ENCODE data around the gene LRMDA. TPM values are rescaled to one million over a fixed set of nuclear protein-coding genes. Genes with fewer than 3 reads are reported as not detected.

The LRMDA gene
- total RNA-seq, 1 experiment from 2014 or later: not detected

DNA sequence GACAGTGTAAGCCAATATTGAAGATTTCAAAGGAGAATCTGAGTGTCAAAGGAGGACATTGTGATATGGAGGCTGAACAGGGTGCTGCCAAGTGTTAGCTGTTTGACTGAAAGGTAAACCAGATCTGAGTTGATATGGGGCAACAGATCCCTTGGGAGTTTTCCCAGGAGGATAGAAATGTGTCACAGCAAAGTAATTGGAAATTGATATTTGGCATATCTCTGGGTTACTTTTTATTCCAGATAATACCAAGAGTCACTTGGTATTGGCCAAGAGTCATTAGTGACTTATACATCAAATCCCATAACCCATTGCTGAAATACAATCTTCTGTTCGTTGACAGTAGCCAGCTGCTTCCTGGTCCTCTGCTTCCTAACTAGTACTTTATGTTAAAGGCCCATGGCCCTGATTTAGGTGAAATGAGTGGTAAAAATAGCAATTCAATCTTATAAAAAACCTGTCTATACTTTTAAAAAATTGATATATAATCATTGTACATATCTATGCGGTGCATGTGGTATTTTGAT is 922.9 kb downstream of the LRMDA start:
- no peaks in the 10 kb centered on the region for H3K9me2 ChIP-seq (replicated peaks; ENCODE audit: insufficient read depth, low read length)
- no peak overlapping the region for H3K4me2 ChIP-seq (ENCODE audit: low read depth, low read length, poor library complexity, severe bottlenecking)
- H2AFZ ChIP-seq (ENCODE audit: low read length): no peak overlapping the region
- no peaks in the 10 kb centered on the region for H3K27me3 ChIP-seq (ENCODE audit: low read length)
- no peaks in the 10 kb centered on the region for H3K79me2 ChIP-seq (ENCODE audit: low read length)
- no peak for DNase-seq
- H3K9ac ChIP-seq (ENCODE audit: low read length): no peak overlapping the region
- no peaks in the 10 kb centered on the region for H3K9me3 ChIP-seq (ENCODE audit: low read length)
- H3K27ac ChIP-seq (ENCODE audit: low read length): no peak overlapping the region
- no peaks in the 10 kb centered on the region for H3K36me3 ChIP-seq (ENCODE audit: insufficient read depth, low read length)
- no peak overlapping the region for H3K4me3 ChIP-seq (ENCODE audit: low read length)
- H4K20me1 ChIP-seq (ENCODE audit: insufficient read depth, low read depth, low read length): no peaks in the 10 kb centered on the region
- no peaks in the 10 kb centered on the region for H3K4me1 ChIP-seq (ENCODE audit: low read length)

DNA sequence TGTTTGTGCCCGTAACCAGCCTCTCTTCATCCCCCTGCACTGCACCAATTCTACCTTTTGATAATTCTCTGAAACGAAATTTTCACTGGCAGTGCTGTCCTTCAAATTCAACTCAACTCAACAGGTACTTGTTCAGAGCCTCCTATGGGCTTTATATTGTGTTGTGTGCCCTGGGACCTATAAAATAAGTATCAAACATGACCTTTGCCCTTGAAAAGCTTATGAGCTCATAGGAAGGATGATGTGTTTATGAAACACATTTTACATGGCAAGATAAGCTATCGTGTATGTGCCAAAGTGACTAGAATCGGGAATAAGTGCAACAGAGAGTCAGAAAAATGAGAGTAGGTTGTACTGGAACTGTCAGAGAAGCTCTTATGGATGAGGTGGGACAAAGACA is 923.5 kb downstream of the LRMDA start:
- Histone ChIP-seq H4K20me1 (ENCODE audit: insufficient read depth, low read depth, low read length) (no peaks in the 10 kb centered on the region), H3K36me3 (ENCODE audit: insufficient read depth, low read length) (no peaks in the 10 kb centered on the region), H3K4me2 (ENCODE audit: low read depth, low read length, poor library complexity, severe bottlenecking) (no peak overlapping the region), H3K9me2 (replicated peaks; ENCODE audit: insufficient read depth, low read length) (no peaks in the 10 kb centered on the region), H3K9me3 (ENCODE audit: low read length) (no peaks in the 10 kb centered on the region), H3K4me3 (ENCODE audit: low read length) (no peak overlapping the region), H3K27ac (ENCODE audit: low read length) (no peak overlapping the region), H3K4me1 (ENCODE audit: low read length) (no peaks in the 10 kb centered on the region), H3K27me3 (ENCODE audit: low read length) (no peaks in the 10 kb centered on the region), H3K79me2 (ENCODE audit: low read length) (no peaks in the 10 kb centered on the region), H2AFZ (ENCODE audit: low read length) (no peak overlapping the region), H3K9ac (ENCODE audit: low read length) (no peak overlapping the region)
- no peak for DNase-seq

DNA sequence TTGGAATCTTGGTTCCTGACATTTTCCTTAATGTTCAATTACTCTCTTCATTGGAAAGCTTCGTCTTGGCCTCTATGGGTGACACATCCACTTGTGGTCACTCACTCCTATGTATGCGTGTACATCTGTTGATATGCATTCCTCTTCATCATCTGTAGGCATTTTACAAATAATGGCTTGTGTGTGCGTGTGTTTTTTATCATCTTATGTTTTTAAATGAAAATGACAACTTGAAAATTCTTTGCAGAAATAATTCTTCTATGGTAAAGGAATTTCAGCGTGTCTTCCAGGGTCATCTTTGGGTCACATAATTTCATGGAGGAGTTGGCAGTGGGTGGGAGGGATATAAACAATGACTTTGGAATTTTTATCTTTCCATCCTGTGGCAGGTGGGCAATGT is 925.1 kb downstream of the LRMDA start:
- Histone ChIP-seq H3K9me3 (ENCODE audit: low read length) (no peaks in the 10 kb centered on the region), H3K4me1 (ENCODE audit: low read length) (no peaks in the 10 kb centered on the region), H4K20me1 (ENCODE audit: insufficient read depth, low read depth, low read length) (no peaks in the 10 kb centered on the region), H3K79me2 (ENCODE audit: low read length) (no peaks in the 10 kb centered on the region), H3K4me3 (ENCODE audit: low read length) (no peak overlapping the region), H2AFZ (ENCODE audit: low read length) (no peak overlapping the region), H3K27ac (ENCODE audit: low read length) (no peak overlapping the region), H3K9me2 (replicated peaks; ENCODE audit: insufficient read depth, low read length) (no peaks in the 10 kb centered on the region), H3K9ac (ENCODE audit: low read length) (no peak overlapping the region), H3K36me3 (ENCODE audit: insufficient read depth, low read length) (no peaks in the 10 kb centered on the region), H3K27me3 (ENCODE audit: low read length) (no peaks in the 10 kb centered on the region), H3K4me2 (ENCODE audit: low read depth, low read length, poor library complexity, severe bottlenecking) (no peak overlapping the region)
- no peak for DNase-seq

DNA sequence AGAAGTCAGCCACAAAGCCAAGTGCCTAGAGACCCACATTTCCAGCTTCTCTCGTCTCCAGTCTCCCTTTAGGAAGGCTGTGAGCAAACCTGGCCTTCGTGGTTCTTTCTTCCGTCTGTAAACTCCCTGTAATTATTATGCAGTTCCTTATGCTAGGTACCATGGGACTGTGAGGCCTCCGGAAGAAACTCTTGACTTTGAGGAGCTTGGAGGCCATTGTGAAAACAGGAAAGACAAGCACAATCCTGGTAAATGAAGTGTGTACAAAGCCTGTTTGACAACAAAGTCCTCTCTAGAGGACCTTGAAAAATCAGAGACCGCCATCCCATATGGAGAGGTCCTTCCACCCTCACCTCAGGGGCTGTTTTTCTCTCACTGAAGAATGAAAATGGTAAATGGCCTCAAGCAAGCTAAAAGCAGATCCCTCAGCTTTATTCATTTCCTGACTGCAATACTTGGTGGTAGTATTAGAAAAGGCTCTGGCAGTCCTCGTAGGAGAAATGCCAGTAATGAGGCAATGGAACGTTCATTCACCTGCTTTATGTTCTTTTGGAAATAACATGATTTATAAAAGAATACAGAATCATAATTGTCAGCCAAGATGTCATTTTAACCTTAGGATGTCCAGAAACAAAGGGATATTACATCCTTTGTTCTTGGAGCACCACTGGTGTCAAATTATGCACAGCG is 926.4 kb downstream of the LRMDA start:
- Histone ChIP-seq H3K27ac (ENCODE audit: low read length) (no peak overlapping the region), H2AFZ (ENCODE audit: low read length) (no peak overlapping the region), H3K9me2 (replicated peaks; ENCODE audit: insufficient read depth, low read length) (no peaks in the 10 kb centered on the region), H3K9me3 (ENCODE audit: low read length) (no peaks in the 10 kb centered on the region), H3K27me3 (ENCODE audit: low read length) (no peaks in the 10 kb centered on the region), H3K9ac (ENCODE audit: low read length) (no peak overlapping the region), H3K36me3 (ENCODE audit: insufficient read depth, low read length) (no peaks in the 10 kb centered on the region), H3K4me2 (ENCODE audit: low read depth, low read length, poor library complexity, severe bottlenecking) (no peak overlapping the region), H3K4me3 (ENCODE audit: low read length) (no peak overlapping the region), H4K20me1 (ENCODE audit: insufficient read depth, low read depth, low read length) (no peaks in the 10 kb centered on the region), H3K4me1 (ENCODE audit: low read length) (no peaks in the 10 kb centered on the region), H3K79me2 (ENCODE audit: low read length) (no peaks in the 10 kb centered on the region)
- DNase-seq: no peak

DNA sequence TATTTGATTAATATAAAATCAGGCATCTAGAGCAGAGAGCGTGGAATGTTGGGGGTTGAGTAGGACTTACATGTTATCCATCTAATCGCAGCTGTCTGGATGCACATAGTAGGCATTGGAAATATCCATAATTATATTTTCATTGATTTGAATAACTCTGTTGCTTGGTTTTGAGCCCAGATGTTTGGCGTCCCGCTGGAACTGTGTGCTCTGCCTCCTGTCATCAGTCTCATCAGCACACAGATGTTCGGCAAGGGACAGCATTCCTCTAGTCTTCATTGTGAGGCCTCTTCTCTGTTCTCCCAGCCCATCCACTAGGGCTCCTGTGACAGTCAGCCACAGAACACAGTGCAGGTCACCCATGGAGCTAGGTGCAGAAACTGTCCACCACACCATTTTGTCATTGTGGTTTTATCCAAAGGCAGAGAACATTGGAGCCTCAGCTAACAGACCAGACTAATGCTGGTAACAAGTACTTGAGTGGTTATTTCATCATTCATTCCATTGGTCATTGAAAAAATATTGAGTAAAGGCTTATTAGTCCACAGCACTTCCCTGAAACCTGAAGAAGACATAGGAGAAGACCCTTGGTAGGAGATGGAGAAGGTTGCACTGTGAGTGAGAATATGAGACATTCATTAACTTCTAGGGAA is 927.4 kb downstream of the LRMDA start:
- H3K4me1 ChIP-seq (ENCODE audit: low read length): no peaks in the 10 kb centered on the region
- no peaks in the 10 kb centered on the region for H4K20me1 ChIP-seq (ENCODE audit: insufficient read depth, low read depth, low read length)
- no peaks in the 10 kb centered on the region for H3K27me3 ChIP-seq (ENCODE audit: low read length)
- no peak overlapping the region for H3K4me3 ChIP-seq (ENCODE audit: low read length)
- H3K9me3 ChIP-seq (ENCODE audit: low read length): no peaks in the 10 kb centered on the region
- no peaks in the 10 kb centered on the region for H3K9me2 ChIP-seq (replicated peaks; ENCODE audit: insufficient read depth, low read length)
- no peak overlapping the region for H2AFZ ChIP-seq (ENCODE audit: low read length)
- no peak overlapping the region for H3K27ac ChIP-seq (ENCODE audit: low read length)
- no peaks in the 10 kb centered on the region for H3K36me3 ChIP-seq (ENCODE audit: insufficient read depth, low read length)
- H3K79me2 ChIP-seq (ENCODE audit: low read length): no peaks in the 10 kb centered on the region
- no peak for DNase-seq
- H3K9ac ChIP-seq (ENCODE audit: low read length): no peak overlapping the region
- no peak overlapping the region for H3K4me2 ChIP-seq (ENCODE audit: low read depth, low read length, poor library complexity, severe bottlenecking)

DNA sequence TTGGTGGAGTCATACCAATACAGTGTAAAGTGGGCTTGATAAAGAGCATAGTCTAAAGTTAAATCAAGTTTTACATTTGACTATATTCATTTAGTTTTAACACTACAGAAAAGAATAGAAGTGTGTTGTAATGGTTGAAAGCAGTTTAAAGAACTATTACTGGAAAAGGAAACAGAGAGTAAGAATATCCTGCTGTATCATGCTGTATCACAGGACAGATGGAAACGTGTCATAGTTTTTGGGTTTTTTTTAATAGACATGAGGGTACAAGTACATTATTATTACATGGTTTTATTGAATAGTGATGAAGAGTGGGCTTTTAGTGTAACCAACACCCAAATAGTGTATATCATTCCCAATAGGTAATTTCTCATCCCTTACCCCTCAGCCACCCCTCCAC is 944.3 kb downstream of the LRMDA start:
- no peak overlapping the region for H3K9ac ChIP-seq (ENCODE audit: low read length)
- no peaks in the 10 kb centered on the region for H3K9me2 ChIP-seq (replicated peaks; ENCODE audit: insufficient read depth, low read length)
- H3K27me3 ChIP-seq (ENCODE audit: low read length): no peaks in the 10 kb centered on the region
- H3K4me2 ChIP-seq (ENCODE audit: low read depth, low read length, poor library complexity, severe bottlenecking): no peak overlapping the region
- H4K20me1 ChIP-seq (ENCODE audit: insufficient read depth, low read depth, low read length): no peaks in the 10 kb centered on the region
- no peaks in the 10 kb centered on the region for H3K4me1 ChIP-seq (ENCODE audit: low read length)
- no peaks in the 10 kb centered on the region for H3K9me3 ChIP-seq (ENCODE audit: low read length)
- DNase-seq: no peak
- no peak overlapping the region for H2AFZ ChIP-seq (ENCODE audit: low read length)
- H3K79me2 ChIP-seq (ENCODE audit: low read length): no peaks in the 10 kb centered on the region
- H3K4me3 ChIP-seq (ENCODE audit: low read length): no peak overlapping the region
- no peak overlapping the region for H3K27ac ChIP-seq (ENCODE audit: low read length)
- no peaks in the 10 kb centered on the region for H3K36me3 ChIP-seq (ENCODE audit: insufficient read depth, low read length)

DNA sequence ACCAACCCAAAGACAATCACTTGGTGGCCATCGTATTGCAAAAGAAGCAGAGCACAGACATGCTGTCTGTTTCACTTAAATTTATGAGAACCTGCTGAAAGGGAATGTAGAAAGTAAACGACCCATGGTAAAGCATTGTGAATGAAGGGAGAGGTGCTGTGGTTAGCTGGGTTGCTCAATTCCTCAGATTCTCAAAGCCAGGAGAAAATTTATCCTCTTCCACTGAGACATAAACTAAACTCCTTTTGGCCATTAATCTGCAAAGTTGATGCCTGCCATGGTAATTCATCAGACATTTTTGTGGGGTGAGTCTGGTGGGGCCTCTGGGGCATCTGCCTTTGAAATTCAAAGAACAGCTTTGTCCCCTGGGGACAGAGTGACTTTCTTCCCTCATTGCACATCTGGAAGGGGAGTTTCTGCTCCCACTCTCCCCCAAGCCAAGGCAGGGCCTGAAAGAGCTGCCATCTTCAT is 951.0 kb downstream of the LRMDA start:
- H3K9ac ChIP-seq (ENCODE audit: low read length): no peak overlapping the region
- H3K4me2 ChIP-seq (ENCODE audit: low read depth, low read length, poor library complexity, severe bottlenecking): no peak overlapping the region
- DNase-seq: no peak
- H3K4me1 ChIP-seq (ENCODE audit: low read length): no peaks in the 10 kb centered on the region
- H3K27ac ChIP-seq (ENCODE audit: low read length): no peak overlapping the region
- H3K27me3 ChIP-seq (ENCODE audit: low read length): no peaks in the 10 kb centered on the region
- H3K79me2 ChIP-seq (ENCODE audit: low read length): no peaks in the 10 kb centered on the region
- no peak overlapping the region for H3K4me3 ChIP-seq (ENCODE audit: low read length)
- no peak overlapping the region for H2AFZ ChIP-seq (ENCODE audit: low read length)
- H3K9me2 ChIP-seq (replicated peaks; ENCODE audit: insufficient read depth, low read length): no peaks in the 10 kb centered on the region
- H4K20me1 ChIP-seq (ENCODE audit: insufficient read depth, low read depth, low read length): no peaks in the 10 kb centered on the region
- no peaks in the 10 kb centered on the region for H3K36me3 ChIP-seq (ENCODE audit: insufficient read depth, low read length)
- H3K9me3 ChIP-seq (ENCODE audit: low read length): no peaks in the 10 kb centered on the region

DNA sequence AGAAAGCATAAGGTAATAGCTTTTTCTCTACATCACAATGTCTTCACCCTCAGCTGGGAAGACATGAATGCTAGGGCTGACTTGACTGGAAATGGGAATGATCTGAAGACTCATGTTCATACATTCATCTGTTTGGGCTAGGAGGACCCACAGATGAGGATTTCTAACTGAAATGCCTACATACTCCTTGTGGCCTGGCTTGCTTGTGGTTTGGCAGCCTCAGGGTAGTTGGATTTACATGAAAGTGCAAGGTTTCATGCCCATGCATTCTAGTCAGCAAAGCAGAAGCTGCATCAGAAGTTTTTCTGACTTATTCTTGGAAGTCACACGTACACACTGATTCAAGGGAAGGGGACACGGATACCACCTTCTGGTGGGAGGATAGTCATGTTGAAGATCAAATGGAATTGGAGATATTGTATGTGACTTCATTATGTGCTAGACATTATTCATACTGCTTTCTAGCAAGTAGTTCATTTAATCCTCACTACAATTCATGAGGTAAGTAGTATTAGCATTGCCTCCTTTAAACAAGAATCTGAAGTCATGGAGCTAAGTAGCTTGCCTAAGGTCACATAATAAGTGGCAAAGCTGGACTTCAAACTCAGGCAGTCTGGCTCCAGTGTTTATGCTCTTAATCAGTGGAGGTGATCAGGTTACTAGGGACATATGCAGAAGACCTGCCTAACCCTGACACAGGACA is 957.0 kb downstream of the LRMDA start:
- no peaks in the 10 kb centered on the region for H3K9me2 ChIP-seq (replicated peaks; ENCODE audit: insufficient read depth, low read length)
- H3K4me3 ChIP-seq (ENCODE audit: low read length): no peak overlapping the region
- H3K9me3 ChIP-seq (ENCODE audit: low read length): no peaks in the 10 kb centered on the region
- no peak overlapping the region for H3K27ac ChIP-seq (ENCODE audit: low read length)
- H2AFZ ChIP-seq (ENCODE audit: low read length): no peak overlapping the region
- no peaks in the 10 kb centered on the region for H3K4me1 ChIP-seq (ENCODE audit: low read length)
- no peaks in the 10 kb centered on the region; the same call in 1 of the 2 replicates for H3K27me3 ChIP-seq (ENCODE audit: low read length)
- H3K4me2 ChIP-seq (ENCODE audit: low read depth, low read length, poor library complexity, severe bottlenecking): no peak overlapping the region
- no peak overlapping the region for H3K9ac ChIP-seq (ENCODE audit: low read length)
- H3K36me3 ChIP-seq (ENCODE audit: insufficient read depth, low read length): no peaks in the 10 kb centered on the region
- no peak for DNase-seq
- no peaks in the 10 kb centered on the region for H4K20me1 ChIP-seq (ENCODE audit: insufficient read depth, low read depth, low read length)
- H3K79me2 ChIP-seq (ENCODE audit: low read length): no peaks in the 10 kb centered on the region
